H9 (cell line): ENCODE measurements around the gene UBE3C. TPM values are rescaled to one million over a fixed set of nuclear protein-coding genes. Genes with fewer than 3 reads are reported as not detected.

ENCODE experiments used
- DNase-seq: peaks from one replicate; pipeline ENCODE4 v3.0.0-alpha.2; 2017
- H2AFZ ChIP-seq: one replicate; pipeline ENCODE4 v1.6.1; 2013; ENCODE audit warnings: mild to moderate bottlenecking, low read length, control low read depth, moderate library complexity
- H2AK5ac ChIP-seq: 2 replicates; pipeline ENCODE4 v1.6.1; 2013; ENCODE audit warnings: low read length, control low read depth, mixed read lengths; ENCODE audit not compliant: insufficient read length
- H2BK120ac ChIP-seq: one replicate; pipeline ENCODE4 v1.6.1; 2013; ENCODE audit warnings: low read depth, mild to moderate bottlenecking, low read length, control low read depth, inconsistent platforms; ENCODE audit not compliant: poor library complexity, severe bottlenecking
- H2BK12ac ChIP-seq: 2 replicates; pipeline ENCODE4 v1.6.1; 2013; ENCODE audit warnings: low read length, control low read depth, mixed read lengths, low read depth; ENCODE audit not compliant: insufficient read length
- H2BK15ac ChIP-seq: 2 replicates; pipeline ENCODE4 v1.6.1; 2013; ENCODE audit warnings: low read depth, low read length, control low read depth
- H2BK20ac ChIP-seq: one replicate; pipeline ENCODE4 v1.6.1; 2013; ENCODE audit warnings: low read depth, mild to moderate bottlenecking, low read length, control low read depth, inconsistent platforms; ENCODE audit not compliant: poor library complexity, severe bottlenecking
- H2BK5ac ChIP-seq: 2 replicates; pipeline ENCODE4 v1.6.1; 2013; ENCODE audit warnings: low read length, control low read depth, mixed read lengths; ENCODE audit not compliant: insufficient read length
- H3K14ac ChIP-seq: 2 replicates; pipeline ENCODE4 v1.6.1; 2013; ENCODE audit warnings: low read length, control low read depth; ENCODE audit not compliant: insufficient read depth
- H3K18ac ChIP-seq: 2 replicates; pipeline ENCODE4 v1.6.1; 2013; ENCODE audit warnings: low read depth, mild to moderate bottlenecking, mixed read lengths, low read length, control low read depth; ENCODE audit not compliant: insufficient read length
- H3K23ac ChIP-seq: 2 replicates; pipeline ENCODE4 v1.6.1; 2013; ENCODE audit warnings: low read length, control low read depth, mixed read lengths, low read depth; ENCODE audit not compliant: insufficient read length
- H3K23me2 ChIP-seq: 2 replicates; pipeline ENCODE4 v1.6.1; 2013; ENCODE audit warnings: low read depth, mild to moderate bottlenecking, mixed read lengths, low read length, control low read depth; ENCODE audit not compliant: insufficient read length, poor library complexity, severe bottlenecking
- H3K27ac ChIP-seq: 2 replicates; pipeline ENCODE4 v1.5.1; 2013; ENCODE audit warnings: low read length, control low read depth, mixed read lengths, low read depth; ENCODE audit not compliant: insufficient read length
- H3K27me3 ChIP-seq: 2 replicates; pipeline ENCODE4 v1.6.1; 2013; ENCODE audit warnings: low read length, control low read depth, inconsistent platforms; ENCODE audit not compliant: insufficient read depth
- H3K4ac ChIP-seq: 2 replicates; pipeline ENCODE4 v1.6.1; 2013; ENCODE audit warnings: low read depth, mild to moderate bottlenecking, control low read depth, inconsistent platforms, low read length, moderate library complexity
- H3K4me1 ChIP-seq: 2 replicates; pipeline ENCODE4 v1.6.1; 2013; ENCODE audit warnings: low read length, control low read depth, inconsistent platforms; ENCODE audit not compliant: insufficient read depth
- H3K4me2 ChIP-seq: 2 replicates; pipeline ENCODE4 v1.6.1; 2013; ENCODE audit warnings: low read length, control low read depth, mixed read lengths; ENCODE audit not compliant: insufficient read length, insufficient read depth
- H3K56ac ChIP-seq: 2 replicates; pipeline ENCODE4 v1.6.1; 2013; ENCODE audit warnings: low read depth, mild to moderate bottlenecking, mixed read lengths, low read length, control low read depth; ENCODE audit not compliant: insufficient read length
- H3K79me1 ChIP-seq: 2 replicates; pipeline ENCODE4 v1.6.1; 2013; ENCODE audit warnings: low read depth, mild to moderate bottlenecking, moderate library complexity, low read length, control low read depth, inconsistent platforms; ENCODE audit not compliant: insufficient read depth, poor library complexity, severe bottlenecking
- H3K79me2 ChIP-seq: 2 replicates; pipeline ENCODE4 v1.6.1; 2013; ENCODE audit warnings: low read length, control low read depth, inconsistent platforms; ENCODE audit not compliant: insufficient read depth
- H3K9ac ChIP-seq: 2 replicates; pipeline ENCODE4 v1.6.1; 2013; ENCODE audit warnings: low read length, control low read depth, mixed read lengths; ENCODE audit not compliant: insufficient read length; ENCODE audit errors: extremely low read depth
- H3K9me3 ChIP-seq: one replicate; pipeline ENCODE4 v1.6.1; 2013; ENCODE audit warnings: low read depth, low read length, inconsistent platforms; ENCODE audit not compliant: control insufficient read depth
- H3T11ph ChIP-seq: one replicate; pipeline ENCODE4 v1.6.1; 2013; ENCODE audit warnings: mild to moderate bottlenecking, low read length, control low read depth, inconsistent platforms
- H4K20me1 ChIP-seq: one replicate; pipeline ENCODE4 v1.6.1; 2013; ENCODE audit not compliant: control insufficient read depth, insufficient read length, insufficient read depth
- H4K5ac ChIP-seq: 2 replicates; pipeline ENCODE4 v1.6.1; 2013; ENCODE audit warnings: low read depth, mild to moderate bottlenecking, mixed read lengths, low read length, control low read depth; ENCODE audit not compliant: insufficient read length
- H4K8ac ChIP-seq: replicated peaks from 2 replicates; pipeline ENCODE4 v1.6.1; 2013; ENCODE audit warnings: low read length, control low read depth, mixed read lengths, low read depth; ENCODE audit not compliant: insufficient read length
- H4K91ac ChIP-seq: 2 replicates; pipeline ENCODE4 v1.6.1; 2013; ENCODE audit warnings: low read depth, mild to moderate bottlenecking, moderate library complexity, mixed read lengths, low read length, control low read depth; ENCODE audit not compliant: insufficient read length
- H3K27ac Mint-ChIP-seq, 3 experiments: 2 replicates in 2 of 3; 3 replicates in 1 of 3; pipeline ENCODE4 v1.8.0; 2020 to 2021; ENCODE audit warnings: mixed read lengths in 3 of 3, mild to moderate bottlenecking in 1 of 3, moderate library complexity in 1 of 3
- H3K27me3 Mint-ChIP-seq: 2 replicates; pipeline ENCODE4 v1.8.0; 2021; ENCODE audit warnings: low read depth, mild to moderate bottlenecking, moderate library complexity, mixed read lengths
- H3K36me3 Mint-ChIP-seq, 3 experiments: 2 replicates in 2 of 3; 3 replicates in 1 of 3; pipeline ENCODE4 v1.8.0; 2020 to 2021; ENCODE audit warnings: low read depth in 3 of 3, mixed read lengths in 3 of 3; ENCODE audit not compliant: insufficient read depth in 1 of 3
- H3K4me1 Mint-ChIP-seq, 2 experiments: 2 replicates each; pipeline ENCODE4 v1.8.0; 2020; ENCODE audit warnings: mixed read lengths in 2 of 2
- H3K4me3 Mint-ChIP-seq, 2 experiments: 2 replicates in 1 of 2; 3 replicates in 1 of 2; pipeline ENCODE4 v1.8.0; 2020 to 2021; ENCODE audit warnings: mild to moderate bottlenecking in 2 of 2, mixed read lengths in 2 of 2, moderate library complexity in 1 of 2
- H3K9me3 Mint-ChIP-seq, 2 experiments: 2 replicates in 1 of 2; 3 replicates in 1 of 2; pipeline ENCODE4 v1.8.0; 2020; ENCODE audit warnings: mild to moderate bottlenecking in 2 of 2, mixed read lengths in 2 of 2, moderate library complexity in 1 of 2
- CTCF ChIP-seq: fragments of 200-600 bp; sonication (generic); conservative IDR thresholded peaks from 3 replicates; pipeline ENCODE4 v1.8.0; 2021; ENCODE audit warnings: antibody characterized with exemption, mild to moderate bottlenecking
- whole genome bisulfite sequencing: extraction: QIAGEN DNeasy Blood & Tissue Kit; methylation state at CpG from one replicate; pipeline ENCODE4 v1.1.7; 2013; ENCODE audit warnings: missing lambda C conversion rate, low lambda C conversion rate, mixed read lengths; ENCODE audit not compliant: insufficient read length; ENCODE audit errors: extremely low coverage; 5-methylcytosine and 5-hydroxymethylcytosine counted together
- total RNA-seq: library from RNA; stranded (reverse); gene quantifications from 2 replicates; pipeline ENCODE4 v1.2.1, GENCODE V29; 2021

The UBE3C gene
- total RNA-seq, 1 experiment from 2014 or later, result 63.3 TPM

GRCh38 chr7:157139810-157140510 is 1.2 kb downstream of the UBE3C start:
- H3K27ac ChIP-seq, result no peak overlapping the region
- no peak overlapping the region for H2BK120ac ChIP-seq
- Mint-ChIP-seq H3K36me3 (peaks cover 13 to 37% (median 37%) of the 10 kb centered on the region in 3 experiments; a peak in 6 of 7 replicates), H3K4me1 (peaks cover 30 to 37% of the 10 kb centered on the region in 2 experiments), H3K4me3 (peak overlapping the region; percentile 83 to 89), H3K27ac (peak overlapping the region in 1 of 3 experiments; percentile 49; a peak in 3 of 7 replicates), H3K27me3 (peaks cover 2% of the 10 kb centered on the region), H3K9me3 (no peaks in the 10 kb centered on the region)
- H2AK5ac ChIP-seq, result no peak overlapping the region
- no peak overlapping the region for H3K18ac ChIP-seq
- H4K91ac ChIP-seq, result no peak overlapping the region
- H2BK15ac ChIP-seq, result no peak overlapping the region
- H4K5ac ChIP-seq, result no peak overlapping the region
- no peak overlapping the region for H2BK12ac ChIP-seq
- peak overlapping the region; percentile 63 for H3K23ac ChIP-seq
- H3K23me2 ChIP-seq, result peaks cover 14% of the 10 kb centered on the region
- H2BK20ac ChIP-seq, result no peak overlapping the region
- H3K14ac ChIP-seq, result peak overlapping the region; percentile 59
- no peaks in the 10 kb centered on the region for H3K27me3 ChIP-seq
- H3K79me1 ChIP-seq, result peaks cover 8% of the 10 kb centered on the region
- no peaks in the 10 kb centered on the region for H3K9me3 ChIP-seq
- H3K4me2 ChIP-seq, result peak overlapping the region; percentile 100
- no peak for TF ChIP-seq CTCF
- no peak overlapping the region for H2BK5ac ChIP-seq
- peak overlapping the region; percentile 82 for H3K9ac ChIP-seq
- WGBS, result no CpG with 5 or more reads among the region's 19 CpGs
- H3K79me2 ChIP-seq, result peaks cover 53% of the 10 kb centered on the region
- no peak overlapping the region for H3K56ac ChIP-seq
- H4K20me1 ChIP-seq, result no peaks in the 10 kb centered on the region
- H3T11ph ChIP-seq, result no peak overlapping the region
- H3K4me1 ChIP-seq, result peaks cover 8% of the 10 kb centered on the region; the same call in 1 of the 2 replicates
- no peak overlapping the region for H2AFZ ChIP-seq
- H3K4ac ChIP-seq, result no peak overlapping the region
- no peak for DNase-seq
- H4K8ac ChIP-seq, result no peak overlapping the region
